GM04503 (cell line): ENCODE results near the gene RBM42.
A peak's percentile ranks its signal among the peaks of the same experiment; 100 is the strongest.
"Not testable (repeated sequence)": the region's sequence is repeated elsewhere in the genome, so short reads cannot be mapped to it uniquely, and the experiment has no call there.

ENCODE experiments used
- DNase-seq: peaks from one replicate; pipeline ENCODE4 v3.0.0-alpha.2; 2012; ENCODE audit warnings: low read depth

The RBM42 gene, protein sequence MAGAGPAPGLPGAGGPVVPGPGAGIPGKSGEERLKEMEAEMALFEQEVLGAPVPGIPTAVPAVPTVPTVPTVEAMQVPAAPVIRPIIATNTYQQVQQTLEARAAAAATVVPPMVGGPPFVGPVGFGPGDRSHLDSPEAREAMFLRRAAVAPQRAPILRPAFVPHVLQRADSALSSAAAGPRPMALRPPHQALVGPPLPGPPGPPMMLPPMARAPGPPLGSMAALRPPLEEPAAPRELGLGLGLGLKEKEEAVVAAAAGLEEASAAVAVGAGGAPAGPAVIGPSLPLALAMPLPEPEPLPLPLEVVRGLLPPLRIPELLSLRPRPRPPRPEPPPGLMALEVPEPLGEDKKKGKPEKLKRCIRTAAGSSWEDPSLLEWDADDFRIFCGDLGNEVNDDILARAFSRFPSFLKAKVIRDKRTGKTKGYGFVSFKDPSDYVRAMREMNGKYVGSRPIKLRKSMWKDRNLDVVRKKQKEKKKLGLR

DNA sequence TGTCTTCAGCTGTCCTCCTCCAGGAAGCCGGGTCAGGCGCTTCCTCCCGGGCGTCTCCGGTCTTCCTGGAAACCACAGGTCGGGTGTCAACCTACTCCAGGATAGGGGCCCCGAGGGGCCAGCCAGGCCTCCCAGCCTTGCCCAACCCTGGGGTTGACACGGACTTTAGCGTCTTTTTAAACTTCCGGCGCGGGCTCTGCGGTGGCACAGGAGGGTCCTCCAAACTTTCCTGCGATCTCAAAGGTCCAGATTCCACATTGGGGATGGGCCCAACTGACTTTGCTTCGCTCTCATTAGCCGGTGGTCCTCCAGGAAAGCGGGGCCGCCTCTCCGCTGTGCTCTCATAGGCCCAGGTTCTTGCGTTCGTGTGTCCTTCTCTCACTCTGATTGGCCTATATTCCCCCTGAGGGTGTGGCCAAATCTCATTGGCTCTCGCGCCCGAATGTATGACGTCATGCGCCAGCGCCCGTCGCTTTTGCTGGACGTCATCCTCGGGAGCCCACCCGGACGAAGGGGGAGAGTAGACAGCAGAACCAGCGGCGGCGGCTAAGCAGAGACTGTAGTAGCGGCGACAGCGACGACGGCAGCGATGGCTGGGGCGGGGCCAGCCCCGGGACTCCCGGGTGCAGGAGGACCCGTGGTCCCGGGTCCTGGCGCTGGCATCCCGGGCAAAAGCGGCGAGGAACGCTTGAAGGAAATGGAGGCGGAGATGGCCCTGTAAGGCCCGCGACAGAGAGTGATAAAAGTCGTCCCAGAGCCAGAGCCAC, at the start of gene RBM42:
TSS of gene RBM42 (plus strand) at position 472 of the 767 bp plus-strand sequence. CDS start at position 590, 118 bp downstream.
- peak; percentile 96 for DNase-seq

DNA sequence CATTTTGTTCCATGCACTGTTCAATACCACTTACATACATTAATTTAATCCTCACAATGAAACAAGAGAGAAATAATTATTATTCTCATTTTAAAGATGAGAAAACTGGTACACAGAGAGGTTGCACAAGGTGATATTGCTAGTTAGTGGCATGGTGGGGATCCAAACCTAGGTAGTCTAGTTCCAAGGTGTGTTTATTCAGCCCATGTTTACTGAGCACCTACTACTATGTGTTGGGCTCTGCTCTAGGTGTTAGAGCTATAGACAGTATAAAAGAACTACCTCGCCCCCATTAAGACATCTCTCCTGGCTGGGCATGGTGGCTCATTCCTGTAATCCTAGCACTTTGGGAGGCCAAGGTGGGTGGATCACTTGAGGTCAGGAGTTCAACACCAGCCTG, 46.1 kb upstream of the RBM42 start:
- no peak for DNase-seq

DNA sequence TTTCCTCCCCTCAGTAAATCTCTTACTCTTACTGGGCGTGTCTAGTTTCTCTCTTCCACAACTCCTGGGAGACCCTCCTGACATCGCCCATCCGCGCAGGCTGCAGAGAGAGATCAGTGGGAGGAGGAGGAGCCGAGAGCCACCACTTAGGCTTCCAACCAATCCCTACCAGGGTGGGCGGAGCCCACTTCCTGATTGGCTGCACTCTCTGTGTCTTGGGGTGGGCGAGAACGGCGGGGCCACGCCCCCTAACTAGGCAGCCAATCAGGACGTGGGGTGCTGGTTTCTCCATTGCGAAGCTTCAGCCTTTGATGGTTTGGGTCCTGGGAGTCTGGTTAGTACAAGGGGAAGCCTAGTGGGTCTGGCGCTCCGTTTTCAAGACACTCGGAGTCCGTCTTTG, 43.0 kb upstream of the RBM42 start, which contains the start of gene PMIS2:
TSS of gene PMIS2 (plus strand) at position 326 of the 400 bp plus-strand sequence. CDS start 87 bp downstream, outside the sequence.
- DNase-seq, result no peak

DNA sequence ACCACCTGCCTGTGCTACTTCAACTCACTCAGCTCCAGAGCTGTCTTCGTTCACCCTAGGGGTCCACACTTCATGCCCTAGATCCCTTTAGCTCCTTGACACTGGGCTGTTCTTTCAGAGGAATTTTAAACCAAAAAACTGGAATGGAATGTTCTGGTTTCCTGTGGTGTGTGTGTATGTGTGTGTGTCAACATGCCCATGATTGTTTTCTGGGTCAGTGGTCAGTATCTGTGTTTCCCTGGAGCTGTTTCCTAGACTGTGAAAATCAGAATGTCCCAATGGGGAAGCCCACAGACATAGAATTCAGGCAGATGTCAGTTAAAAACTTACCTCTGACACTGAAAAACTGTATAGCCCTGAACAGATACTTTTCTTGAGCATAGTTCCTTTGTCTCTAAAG, 41.5 kb upstream of the RBM42 start:
- DNase-seq, result no peak

DNA sequence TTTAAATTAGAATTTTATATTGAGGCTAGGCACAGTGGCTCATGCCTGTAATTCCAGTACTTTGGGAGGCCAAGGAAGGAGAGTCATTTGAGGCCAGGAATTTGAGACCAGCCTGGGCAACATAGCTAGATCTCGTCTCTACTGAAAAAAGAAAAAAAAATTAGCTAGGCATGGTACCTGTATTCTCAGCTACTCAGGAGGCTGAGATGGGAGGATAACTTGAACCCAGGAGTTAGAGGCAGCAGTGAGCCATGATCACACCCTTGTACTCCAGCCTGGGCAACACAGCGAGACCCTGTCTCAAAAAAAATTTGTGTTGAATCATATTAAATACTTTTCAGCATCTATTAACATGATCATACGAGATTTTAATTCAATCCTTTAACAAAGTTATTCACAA, 38.0 kb upstream of the RBM42 start:
- DNase-seq, result no peak

DNA sequence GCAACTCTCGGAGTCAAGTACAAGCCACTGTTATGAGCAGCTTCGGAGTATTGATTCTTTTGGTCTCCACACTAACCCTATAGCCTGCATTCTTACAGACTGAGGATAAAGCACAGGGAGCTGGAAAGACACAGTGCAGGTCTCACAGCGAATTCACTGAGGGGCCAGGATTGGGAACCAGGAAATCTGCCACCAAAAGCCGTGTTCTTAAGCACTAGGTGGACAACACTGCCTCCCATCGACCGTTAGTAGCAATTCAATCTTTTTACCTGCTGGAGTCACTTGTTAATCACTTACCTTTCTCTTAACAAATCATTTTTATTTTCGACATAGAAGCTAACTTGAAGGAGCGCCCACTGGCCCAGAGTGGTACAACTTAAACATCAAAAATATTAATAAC, 36.6 kb upstream of the RBM42 start:
- no peak for DNase-seq

DNA sequence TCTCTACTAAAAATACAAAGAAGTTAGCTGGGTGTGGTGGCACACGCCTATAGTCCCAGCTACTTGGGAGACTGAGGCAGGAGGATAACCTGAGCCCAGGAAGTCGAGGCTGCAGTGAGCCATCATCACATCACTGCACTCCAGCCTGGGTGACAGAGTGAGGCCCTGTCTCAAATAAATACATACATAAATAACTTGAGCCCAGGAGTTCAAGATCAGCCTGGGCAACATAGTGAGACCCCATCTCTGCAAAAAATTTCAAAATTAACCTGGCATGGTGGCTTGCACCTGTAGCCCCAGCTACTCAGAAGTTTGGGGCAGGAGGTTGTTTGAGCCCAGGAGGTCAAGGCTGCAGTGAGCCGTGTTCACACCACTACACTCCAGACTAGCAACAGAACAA, 33.8 kb upstream of the RBM42 start:
- DNase-seq, result not testable (repeated sequence)

DNA sequence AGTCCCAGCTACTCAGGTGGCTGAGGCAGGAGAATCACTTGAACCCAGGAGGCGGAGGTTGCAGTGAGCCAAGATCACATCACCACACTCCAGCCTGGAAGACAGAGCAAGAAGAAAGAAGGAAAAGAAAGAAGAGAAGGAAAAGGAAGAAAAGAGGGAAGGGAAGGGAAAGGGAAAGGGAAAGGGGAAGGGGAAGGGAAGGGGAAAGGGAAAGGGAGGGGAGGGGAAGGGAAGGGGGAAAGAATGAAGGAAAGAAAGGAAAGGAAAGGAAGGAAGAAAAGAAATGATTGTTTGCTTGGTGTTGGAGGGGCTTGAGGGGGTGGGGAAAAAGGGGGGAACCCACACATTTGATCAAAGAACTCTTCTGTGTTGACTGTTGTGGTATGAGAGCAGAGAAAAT, 32.9 kb upstream of the RBM42 start:
- DNase-seq, result no peak

DNA sequence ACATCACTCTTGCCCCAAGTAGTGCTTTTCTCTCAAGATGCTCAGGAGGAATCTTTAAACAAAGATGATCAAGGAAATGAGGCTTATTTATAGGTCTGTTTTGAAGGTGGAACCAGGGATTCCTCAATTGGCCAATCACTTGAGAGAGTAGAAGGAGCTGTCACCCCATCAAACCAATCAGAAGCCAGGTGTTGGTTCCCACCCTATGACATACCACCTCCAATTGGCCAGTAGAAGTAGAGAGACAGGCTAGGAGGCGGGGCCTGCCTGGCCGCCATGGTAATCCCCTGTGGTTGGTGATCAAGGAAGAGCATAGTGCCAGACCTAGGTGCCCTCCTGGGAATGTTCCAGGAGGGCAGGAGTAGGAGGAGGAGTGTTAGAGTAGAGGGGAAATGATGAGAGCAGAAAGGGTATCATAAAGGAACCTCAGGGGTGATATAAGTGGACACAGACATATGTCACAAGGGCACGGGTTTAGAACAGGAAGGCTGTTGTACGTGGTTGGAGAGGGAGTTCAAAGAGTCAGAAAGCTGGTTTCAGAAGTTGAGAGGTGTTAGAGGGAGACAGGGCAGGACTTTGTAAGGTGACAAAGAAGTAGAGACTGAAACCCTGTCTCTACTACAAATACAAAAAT, 32.4 kb upstream of the RBM42 start:
- no peak for DNase-seq

DNA sequence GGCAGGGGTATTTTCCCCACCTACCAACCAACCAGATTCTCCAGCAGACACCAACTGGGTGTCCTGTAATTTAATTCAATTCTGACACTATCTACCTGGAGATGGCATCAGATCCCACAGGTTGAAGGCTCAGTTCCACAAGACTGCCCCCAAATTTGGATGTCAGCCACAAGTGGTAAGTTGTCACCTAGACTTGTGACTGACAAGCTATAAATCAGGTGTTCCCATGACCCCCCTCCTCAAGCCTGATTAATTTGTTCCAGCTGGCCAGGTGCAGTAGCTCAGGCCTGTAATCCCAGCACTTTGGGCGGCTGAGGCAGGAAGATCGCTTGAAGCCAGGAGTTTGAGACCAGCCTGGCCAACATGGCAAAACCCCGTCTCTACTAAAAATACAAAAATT, 26.9 kb upstream of the RBM42 start:
- no peak for DNase-seq

DNA sequence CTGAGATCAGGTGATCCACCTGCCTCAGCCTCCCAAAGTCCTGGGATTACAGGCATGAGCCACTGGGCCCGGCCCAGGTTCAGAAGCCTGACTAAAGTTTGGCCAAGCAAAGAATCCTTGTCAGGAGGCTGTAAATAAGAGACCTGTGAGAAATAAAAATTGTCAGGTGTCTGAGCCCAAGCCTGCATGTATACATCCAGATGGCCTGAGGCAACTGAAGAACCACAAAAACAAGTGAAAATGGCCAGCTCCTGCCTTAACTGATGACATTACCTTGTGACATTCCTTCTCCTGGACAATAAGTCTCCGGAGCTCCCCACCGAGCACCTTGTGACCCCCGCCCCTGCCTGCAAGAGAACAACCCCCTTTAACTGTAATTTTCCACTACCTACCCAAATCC, 24.4 kb upstream of the RBM42 start:
- DNase-seq, result not testable (repeated sequence)

DNA sequence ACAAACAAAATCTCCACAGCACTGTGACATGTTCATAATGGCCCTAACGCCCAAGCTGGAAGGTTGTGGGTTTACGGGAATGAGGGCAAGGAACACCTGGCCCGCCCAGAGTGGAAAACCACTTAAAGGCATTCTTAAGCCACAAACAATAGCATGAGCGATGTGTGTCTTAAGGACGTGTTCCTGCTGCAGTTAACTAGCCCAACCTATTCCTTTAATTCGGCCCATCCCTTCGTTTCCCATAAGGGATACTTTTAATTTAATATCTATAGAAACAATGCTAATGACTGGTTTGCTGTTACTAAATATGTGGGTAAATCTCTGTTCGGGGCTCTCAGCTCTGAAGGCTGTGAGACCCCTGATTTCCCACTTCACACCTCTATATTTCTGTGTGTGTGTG, 21.7 kb upstream of the RBM42 start:
- not testable (repeated sequence) for DNase-seq

DNA sequence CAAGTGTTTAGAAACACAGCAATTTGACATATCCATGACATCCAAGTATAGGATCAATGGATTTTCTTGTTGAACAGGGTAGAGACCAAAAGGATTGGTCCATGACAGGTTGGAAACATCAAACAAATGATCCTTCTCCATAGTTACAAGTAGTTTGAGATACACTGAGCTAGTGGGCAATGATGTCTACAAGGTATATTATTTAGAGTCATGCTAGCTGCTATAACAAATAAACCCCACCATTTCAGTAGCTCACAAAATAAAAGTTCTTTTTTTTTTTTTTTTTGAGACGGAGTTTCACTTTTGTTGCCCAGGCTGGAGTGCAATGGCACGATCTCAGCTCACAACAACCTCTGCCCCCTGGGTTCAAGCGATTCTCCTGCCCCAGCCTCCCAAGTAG, 21.2 kb upstream of the RBM42 start:
- DNase-seq, result no peak

DNA sequence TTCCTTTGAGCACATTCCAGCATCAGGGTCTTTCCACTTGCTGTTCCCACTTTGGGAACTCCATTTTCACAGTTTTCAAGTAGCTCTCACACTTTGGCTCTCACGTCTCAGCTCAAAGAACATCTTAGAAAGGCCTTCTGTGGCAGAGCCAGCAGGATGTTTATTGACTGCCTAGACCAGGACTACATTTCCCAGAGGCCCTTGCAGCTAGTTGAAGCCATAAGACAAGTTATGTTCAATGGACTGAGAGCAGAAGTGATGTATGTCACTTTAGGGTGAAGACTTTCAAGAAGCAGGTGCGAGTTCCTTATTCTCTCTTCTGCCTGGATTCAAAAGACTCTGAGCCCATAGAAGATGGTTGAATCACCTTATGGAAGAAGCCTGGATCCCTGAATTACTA, 20.6 kb upstream of the RBM42 start:
- DNase-seq, result no peak

DNA sequence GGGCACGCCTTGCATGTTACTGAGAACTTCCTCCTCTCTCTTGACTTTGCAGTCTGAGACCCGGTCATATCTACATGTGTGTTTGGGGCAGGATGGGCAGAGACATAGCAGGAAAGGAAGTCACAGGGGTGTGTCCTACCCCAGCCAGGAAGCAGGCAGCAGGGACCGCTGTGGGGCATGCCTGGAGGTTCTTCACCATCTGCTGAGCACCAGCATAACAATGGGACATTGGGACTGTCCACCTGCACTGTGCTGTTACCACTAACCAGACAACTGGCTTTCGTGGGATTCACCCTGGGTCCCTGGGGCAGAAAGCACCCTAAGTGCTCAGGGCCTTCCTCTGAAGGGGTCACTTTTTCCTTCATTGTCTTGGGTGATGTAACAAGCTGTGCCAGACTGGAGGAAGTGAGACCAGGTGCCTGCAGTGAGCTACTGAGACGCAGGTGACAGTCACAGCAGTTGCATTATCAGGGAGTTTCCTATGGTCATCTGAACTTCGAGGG, 18.9 kb upstream of the RBM42 start:
- no peak for DNase-seq

DNA sequence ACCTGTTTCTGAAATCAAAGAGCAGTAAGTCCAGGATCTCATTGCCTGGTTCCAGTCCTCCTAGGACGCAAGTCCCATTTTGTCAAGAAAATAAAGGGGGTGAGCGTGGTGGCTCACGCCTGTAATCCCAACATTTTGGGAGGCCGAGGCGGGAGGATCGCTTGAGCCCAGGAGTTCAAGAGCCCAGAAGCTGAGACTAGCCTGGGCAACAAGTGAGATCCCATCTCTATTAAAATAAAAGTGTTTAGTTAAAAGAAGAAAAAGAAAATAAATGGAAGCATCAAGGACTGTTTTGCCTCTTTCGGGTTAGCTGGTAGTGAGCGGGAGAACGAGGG, 16.6 kb upstream of the RBM42 start:
- DNase-seq, result no peak

DNA sequence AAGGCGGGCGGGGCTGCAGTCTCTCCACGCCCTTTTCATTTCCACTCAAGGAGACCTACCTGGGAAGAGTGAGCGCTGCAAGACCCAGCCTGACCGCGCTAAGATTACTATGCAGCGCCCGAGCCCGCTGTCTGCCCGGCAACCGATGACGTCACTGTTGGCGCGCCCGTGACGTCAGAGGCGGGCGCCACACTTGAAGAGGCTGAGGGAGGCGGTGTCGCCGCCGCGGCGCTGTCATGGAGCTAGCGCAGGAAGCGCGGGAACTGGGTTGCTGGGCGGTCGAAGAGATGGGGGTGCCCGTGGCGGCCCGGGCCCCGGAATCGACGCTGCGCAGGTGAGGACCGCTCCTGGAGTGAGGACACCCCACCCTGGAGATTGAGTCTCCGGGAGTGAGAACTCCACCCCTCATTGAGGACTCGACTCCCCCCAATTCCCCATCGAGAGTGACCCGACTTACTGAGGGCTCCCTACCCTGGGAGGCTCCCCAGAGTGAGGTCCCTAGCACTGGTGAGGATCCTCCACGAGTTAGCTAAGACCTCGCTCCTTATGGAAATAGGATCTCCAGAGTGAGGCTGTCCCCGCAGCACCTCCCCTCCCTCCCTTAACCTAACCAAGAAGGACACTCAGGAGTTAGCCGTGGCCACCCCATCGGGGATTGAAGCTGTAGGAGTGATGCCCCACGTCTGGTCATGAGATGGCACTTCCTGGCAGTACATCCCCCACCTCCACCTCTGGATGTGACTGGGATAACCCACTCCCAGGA, 16.1 kb upstream of the RBM42 start, which contains the start of gene HAUS5:
TSS of gene HAUS5 (plus strand) at position 177 of the 763 bp plus-strand sequence. CDS start at position 237, 60 bp downstream.
- peak; percentile 29 for DNase-seq

DNA sequence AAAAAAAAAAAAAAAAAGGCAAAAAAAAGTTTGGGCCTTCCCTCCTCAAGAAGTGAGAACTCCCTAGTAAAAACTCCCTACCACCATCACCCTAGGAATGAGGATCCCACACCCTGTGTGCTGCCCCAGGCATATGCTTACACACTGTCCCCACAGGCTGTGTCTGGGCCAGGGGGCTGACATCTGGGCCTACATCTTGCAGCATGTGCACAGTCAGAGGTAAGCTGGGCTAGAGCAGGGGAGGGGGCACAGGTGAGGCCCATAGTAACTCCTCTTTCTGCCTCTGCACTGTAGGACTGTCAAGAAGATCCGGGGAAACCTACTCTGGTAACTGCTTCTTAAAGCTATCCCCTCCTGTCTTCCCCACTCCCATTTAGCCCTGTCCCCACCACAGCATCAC, 15.3 kb upstream of the RBM42 start:
- DNase-seq, result no peak

DNA sequence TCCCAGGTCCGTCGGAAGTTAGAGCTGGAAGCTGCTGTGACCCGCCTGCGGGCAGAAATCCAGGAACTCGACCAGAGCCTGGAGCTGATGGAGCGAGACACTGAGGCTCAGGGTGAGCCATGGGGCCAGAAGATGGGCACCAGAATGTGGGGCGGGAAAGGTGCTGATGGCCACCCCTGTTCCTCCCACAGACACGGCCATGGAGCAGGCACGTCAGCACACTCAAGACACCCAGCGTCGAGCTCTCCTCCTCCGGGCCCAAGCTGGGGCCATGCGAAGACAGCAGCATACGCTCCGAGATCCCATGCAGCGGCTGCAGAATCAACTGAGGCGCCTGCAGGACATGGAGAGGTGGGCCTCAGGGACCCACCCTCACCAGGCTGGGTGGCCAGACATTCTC, 13.8 kb upstream of the RBM42 start:
- no peak for DNase-seq

DNA sequence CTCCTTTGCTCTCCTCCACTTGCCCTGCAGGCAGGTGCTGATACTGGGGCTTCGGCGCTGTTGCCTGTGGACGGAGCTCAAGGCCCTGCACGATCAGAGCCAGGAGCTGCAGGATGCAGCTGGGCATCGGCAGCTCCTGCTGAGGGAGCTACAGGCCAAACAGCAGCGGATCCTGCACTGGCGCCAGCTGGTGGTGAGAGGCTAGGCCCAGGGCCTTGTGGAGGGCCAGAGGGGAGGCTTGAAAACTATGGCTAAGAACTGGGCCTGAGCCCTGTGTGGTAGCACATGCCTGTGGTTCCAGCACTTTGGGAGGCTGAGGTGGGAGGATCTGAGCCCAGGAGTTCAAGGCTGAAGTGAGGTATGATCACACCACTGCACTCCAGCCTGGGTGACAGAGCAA, 10.0 kb upstream of the RBM42 start:
- DNase-seq, result no peak

DNA sequence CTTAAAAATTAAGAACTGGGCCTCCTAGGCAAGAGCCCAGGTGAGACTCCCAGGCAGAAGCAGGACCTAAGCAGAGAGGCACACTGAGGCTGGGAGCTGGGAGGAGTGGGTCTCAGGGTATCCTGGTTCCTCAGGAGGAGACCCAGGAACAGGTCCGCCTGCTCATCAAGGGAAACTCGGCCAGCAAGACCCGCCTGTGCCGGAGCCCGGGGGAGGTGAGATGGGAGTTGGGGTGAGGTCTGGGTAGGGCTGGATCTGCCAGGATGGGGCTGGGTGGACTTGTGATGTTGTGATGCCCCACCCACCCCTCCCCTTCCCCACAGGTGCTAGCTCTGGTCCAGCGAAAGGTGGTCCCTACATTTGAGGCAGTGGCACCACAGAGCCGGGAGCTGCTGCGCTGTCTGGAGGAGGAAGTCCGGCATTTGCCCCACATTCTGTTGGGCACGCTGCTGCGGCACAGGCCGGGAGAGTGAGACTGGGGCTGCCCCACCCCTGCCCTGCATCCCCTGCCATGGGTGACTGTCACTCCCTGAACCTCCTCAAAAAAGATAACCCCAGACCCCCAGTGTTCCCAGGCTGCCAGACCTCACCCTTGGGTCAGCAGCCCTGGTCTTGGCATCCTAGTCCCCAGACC, 9.4 kb upstream of the RBM42 start:
- DNase-seq, result no peak
